IMR-90 (cell line): ENCODE measurements around the gene CCDC88A.

Source experiments
- CEBPB ChIP-seq: IDR thresholded peaks from 2 replicates; pipeline ENCODE4 v1.6.1; 2012; ENCODE audit warnings: low read depth, low read length, improper control_type of control experiment
- MAZ ChIP-seq: IDR thresholded peaks from 2 replicates; pipeline ENCODE4 v1.6.1; 2012; ENCODE audit warnings: low read depth, mild to moderate bottlenecking, low read length, improper control_type of control experiment, moderate library complexity, borderline replicate concordance
- MXI1 ChIP-seq: IDR thresholded peaks from 2 replicates; pipeline ENCODE4 v1.6.1; 2012; ENCODE audit warnings: low read depth, mild to moderate bottlenecking, low read length, moderate library complexity, borderline replicate concordance
- POLR2A ChIP-seq: IDR thresholded peaks from 2 replicates; pipeline ENCODE4 v1.6.1; 2012; ENCODE audit warnings: mild to moderate bottlenecking, low read depth, low read length
- RCOR1 ChIP-seq: IDR thresholded peaks from 2 replicates; pipeline ENCODE4 v1.6.1; 2012; ENCODE audit warnings: mild to moderate bottlenecking, low read length, improper control_type of control experiment; ENCODE audit not compliant: insufficient replicate concordance
- TF ChIP-seq, protein P1 (sequence below): conservative IDR thresholded peaks from 2 replicates; pipeline ENCODE4 v1.5.1; 2012; ENCODE audit warnings: mild to moderate bottlenecking, low read depth, low read length, improper control_type of control experiment
- TF ChIP-seq, protein P2 (sequence below): fragments of 150-350 bp; IDR thresholded peaks from 2 replicates; pipeline ENCODE4 v1.6.1; 2016; ENCODE audit warnings: low read depth, mild to moderate bottlenecking, low read length, moderate library complexity, borderline replicate concordance
- TF ChIP-seq, protein P3 (sequence below): fragments of 150-350 bp; IDR thresholded peaks from 2 replicates; pipeline ENCODE4 v1.6.1; 2017; ENCODE audit warnings: mild to moderate bottlenecking, antibody characterized with exemption, low read length, low read depth

DNA sequence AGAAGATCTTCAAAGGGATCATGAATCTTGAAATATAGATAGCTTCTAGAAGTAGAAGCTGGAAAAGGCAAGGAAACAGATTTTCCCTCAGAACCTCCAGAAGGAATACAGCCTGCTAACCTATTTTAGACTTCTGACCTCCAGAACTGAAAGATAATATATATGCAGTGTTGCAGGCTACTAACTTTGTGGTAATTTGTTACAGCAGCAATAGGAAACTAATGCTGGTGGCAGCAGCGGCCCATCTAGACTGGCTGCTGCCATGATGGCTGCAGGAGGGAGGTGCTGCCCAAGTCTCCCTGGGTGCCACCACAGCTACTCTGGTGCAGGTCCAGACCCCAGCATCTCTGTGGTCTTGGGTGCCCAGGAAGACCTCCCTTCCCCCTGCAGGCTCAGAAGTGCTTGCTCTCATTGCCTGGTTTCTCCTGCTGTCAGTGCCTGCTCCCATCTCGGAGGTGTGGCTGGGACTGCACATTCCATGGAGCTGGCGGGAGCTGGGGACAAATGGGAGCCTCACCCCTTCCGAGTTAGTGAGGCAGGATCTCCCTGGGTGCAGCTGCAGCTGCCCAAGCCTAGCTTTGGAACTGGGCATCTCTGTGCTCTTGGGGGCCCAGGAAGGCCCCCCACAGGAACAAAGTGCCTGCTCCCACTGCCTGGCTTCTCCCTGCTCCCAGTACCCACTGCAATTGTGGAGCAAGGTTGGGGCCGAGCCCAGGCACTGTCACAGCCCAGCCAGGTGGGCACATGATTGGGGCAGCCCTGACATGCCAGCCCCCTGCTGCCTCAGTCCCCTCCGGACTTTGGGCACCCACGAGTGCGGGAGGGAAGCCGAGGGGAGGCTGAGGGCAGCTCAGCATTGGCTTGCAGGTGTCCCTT lies 18.1 kb upstream of the CCDC88A start:
- TF ChIP-seq, protein P1, sequence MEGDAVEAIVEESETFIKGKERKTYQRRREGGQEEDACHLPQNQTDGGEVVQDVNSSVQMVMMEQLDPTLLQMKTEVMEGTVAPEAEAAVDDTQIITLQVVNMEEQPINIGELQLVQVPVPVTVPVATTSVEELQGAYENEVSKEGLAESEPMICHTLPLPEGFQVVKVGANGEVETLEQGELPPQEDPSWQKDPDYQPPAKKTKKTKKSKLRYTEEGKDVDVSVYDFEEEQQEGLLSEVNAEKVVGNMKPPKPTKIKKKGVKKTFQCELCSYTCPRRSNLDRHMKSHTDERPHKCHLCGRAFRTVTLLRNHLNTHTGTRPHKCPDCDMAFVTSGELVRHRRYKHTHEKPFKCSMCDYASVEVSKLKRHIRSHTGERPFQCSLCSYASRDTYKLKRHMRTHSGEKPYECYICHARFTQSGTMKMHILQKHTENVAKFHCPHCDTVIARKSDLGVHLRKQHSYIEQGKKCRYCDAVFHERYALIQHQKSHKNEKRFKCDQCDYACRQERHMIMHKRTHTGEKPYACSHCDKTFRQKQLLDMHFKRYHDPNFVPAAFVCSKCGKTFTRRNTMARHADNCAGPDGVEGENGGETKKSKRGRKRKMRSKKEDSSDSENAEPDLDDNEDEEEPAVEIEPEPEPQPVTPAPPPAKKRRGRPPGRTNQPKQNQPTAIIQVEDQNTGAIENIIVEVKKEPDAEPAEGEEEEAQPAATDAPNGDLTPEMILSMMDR = no peak
- TF ChIP-seq, protein P2, sequence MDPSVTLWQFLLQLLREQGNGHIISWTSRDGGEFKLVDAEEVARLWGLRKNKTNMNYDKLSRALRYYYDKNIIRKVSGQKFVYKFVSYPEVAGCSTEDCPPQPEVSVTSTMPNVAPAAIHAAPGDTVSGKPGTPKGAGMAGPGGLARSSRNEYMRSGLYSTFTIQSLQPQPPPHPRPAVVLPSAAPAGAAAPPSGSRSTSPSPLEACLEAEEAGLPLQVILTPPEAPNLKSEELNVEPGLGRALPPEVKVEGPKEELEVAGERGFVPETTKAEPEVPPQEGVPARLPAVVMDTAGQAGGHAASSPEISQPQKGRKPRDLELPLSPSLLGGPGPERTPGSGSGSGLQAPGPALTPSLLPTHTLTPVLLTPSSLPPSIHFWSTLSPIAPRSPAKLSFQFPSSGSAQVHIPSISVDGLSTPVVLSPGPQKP = no peak
- TF ChIP-seq POLR2A (no peak), MXI1 (no peak), MAZ (no peak), CEBPB (no peak), RCOR1 (no peak)
- TF ChIP-seq, protein P3, sequence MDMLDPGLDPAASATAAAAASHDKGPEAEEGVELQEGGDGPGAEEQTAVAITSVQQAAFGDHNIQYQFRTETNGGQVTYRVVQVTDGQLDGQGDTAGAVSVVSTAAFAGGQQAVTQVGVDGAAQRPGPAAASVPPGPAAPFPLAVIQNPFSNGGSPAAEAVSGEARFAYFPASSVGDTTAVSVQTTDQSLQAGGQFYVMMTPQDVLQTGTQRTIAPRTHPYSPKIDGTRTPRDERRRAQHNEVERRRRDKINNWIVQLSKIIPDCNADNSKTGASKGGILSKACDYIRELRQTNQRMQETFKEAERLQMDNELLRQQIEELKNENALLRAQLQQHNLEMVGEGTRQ = no peak
